ENCODE measurements around the gene ANKS3. TPM values are rescaled to one million over a fixed set of nuclear protein-coding genes. Genes with fewer than 3 reads are reported as not detected.

The ANKS3 gene
- total and polyA plus RNA-seq, 2 experiments from 2014 or later: 22.5 to 24.9 TPM

- no peak overlapping the region for H2AFZ ChIP-seq
- ATAC-seq (no peak), DNase-seq (ENCODE audit: low spot score) (no peak)
- H3F3A ChIP-seq (replicated peaks; ENCODE audit: low read depth): peaks cover 12% of the 10 kb centered on the region; the same call in 1 of the 2 replicates
- H3K4me1 ChIP-seq (ENCODE audit: insufficient read depth): no peaks in the 10 kb centered on the region
- no peaks in the 10 kb centered on the region for H3K9me2 ChIP-seq (ENCODE audit: insufficient read depth)
- H3K4me3 ChIP-seq: no peak overlapping the region
- Mint-ChIP-seq H3K4me3 (no peak overlapping the region; the same call in 2 of the 3 replicates), H3K9me3 (no peaks in the 10 kb centered on the region), H3K36me3 (ENCODE audit: low read depth) (peaks cover 9% of the 10 kb centered on the region), H3K4me1 (peaks cover 12% of the 10 kb centered on the region), H3K27ac (no peak overlapping the region), H3K27me3 (ENCODE audit: insufficient read depth, low read depth, poor library complexity) (peaks cover 7% of the 10 kb centered on the region)
- no peaks in the 10 kb centered on the region for H3K27me3 ChIP-seq (ENCODE audit: insufficient read depth)
- H3K4me2 ChIP-seq: no peak overlapping the region
- no peaks in the 10 kb centered on the region; the same call in 1 of the 2 replicates for H4K20me1 ChIP-seq (replicated peaks; ENCODE audit: insufficient read depth)
- TF ChIP-seq, protein P1, sequence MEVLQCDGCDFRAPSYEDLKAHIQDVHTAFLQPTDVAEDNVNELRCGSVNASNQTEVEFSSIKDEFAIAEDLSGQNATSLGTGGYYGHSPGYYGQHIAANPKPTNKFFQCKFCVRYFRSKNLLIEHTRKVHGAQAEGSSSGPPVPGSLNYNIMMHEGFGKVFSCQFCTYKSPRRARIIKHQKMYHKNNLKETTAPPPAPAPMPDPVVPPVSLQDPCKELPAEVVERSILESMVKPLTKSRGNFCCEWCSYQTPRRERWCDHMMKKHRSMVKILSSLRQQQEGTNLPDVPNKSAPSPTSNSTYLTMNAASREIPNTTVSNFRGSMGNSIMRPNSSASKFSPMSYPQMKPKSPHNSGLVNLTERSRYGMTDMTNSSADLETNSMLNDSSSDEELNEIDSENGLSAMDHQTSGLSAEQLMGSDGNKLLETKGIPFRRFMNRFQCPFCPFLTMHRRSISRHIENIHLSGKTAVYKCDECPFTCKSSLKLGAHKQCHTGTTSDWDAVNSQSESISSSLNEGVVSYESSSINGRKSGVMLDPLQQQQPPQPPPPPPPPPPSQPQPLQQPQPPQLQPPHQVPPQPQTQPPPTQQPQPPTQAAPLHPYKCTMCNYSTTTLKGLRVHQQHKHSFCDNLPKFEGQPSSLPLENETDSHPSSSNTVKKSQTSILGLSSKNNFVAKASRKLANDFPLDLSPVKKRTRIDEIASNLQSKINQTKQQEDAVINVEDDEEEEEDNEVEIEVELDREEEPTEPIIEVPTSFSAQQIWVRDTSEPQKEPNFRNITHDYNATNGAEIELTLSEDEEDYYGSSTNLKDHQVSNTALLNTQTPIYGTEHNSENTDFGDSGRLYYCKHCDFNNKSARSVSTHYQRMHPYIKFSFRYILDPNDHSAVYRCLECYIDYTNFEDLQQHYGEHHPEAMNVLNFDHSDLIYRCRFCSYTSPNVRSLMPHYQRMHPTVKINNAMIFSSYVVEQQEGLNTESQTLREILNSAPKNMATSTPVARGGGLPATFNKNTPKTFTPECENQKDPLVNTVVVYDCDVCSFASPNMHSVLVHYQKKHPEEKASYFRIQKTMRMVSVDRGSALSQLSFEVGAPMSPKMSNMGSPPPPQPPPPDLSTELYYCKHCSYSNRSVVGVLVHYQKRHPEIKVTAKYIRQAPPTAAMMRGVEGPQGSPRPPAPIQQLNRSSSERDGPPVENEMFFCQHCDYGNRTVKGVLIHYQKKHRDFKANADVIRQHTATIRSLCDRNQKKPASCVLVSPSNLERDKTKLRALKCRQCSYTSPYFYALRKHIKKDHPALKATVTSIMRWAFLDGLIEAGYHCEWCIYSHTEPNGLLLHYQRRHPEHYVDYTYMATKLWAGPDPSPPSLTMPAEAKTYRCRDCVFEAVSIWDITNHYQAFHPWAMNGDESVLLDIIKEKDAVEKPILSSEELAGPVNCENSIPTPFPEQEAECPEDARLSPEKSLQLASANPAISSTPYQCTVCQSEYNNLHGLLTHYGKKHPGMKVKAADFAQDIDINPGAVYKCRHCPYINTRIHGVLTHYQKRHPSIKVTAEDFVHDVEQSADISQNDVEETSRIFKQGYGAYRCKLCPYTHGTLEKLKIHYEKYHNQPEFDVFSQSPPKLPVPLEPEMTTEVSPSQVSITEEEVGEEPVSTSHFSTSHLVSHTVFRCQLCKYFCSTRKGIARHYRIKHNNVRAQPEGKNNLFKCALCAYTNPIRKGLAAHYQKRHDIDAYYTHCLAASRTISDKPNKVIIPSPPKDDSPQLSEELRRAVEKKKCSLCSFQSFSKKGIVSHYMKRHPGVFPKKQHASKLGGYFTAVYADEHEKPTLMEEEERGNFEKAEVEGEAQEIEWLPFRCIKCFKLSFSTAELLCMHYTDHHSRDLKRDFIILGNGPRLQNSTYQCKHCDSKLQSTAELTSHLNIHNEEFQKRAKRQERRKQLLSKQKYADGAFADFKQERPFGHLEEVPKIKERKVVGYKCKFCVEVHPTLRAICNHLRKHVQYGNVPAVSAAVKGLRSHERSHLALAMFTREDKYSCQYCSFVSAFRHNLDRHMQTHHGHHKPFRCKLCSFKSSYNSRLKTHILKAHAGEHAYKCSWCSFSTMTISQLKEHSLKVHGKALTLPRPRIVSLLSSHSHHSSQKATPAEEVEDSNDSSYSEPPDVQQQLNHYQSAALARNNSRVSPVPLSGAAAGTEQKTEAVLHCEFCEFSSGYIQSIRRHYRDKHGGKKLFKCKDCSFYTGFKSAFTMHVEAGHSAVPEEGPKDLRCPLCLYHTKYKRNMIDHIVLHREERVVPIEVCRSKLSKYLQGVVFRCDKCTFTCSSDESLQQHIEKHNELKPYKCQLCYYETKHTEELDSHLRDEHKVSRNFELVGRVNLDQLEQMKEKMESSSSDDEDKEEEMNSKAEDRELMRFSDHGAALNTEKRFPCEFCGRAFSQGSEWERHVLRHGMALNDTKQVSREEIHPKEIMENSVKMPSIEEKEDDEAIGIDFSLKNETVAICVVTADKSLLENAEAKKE (CRISPR knock-in tag; IDR thresholded peaks at IDR 0.05): no peak
- TF ChIP-seq, protein P2, sequence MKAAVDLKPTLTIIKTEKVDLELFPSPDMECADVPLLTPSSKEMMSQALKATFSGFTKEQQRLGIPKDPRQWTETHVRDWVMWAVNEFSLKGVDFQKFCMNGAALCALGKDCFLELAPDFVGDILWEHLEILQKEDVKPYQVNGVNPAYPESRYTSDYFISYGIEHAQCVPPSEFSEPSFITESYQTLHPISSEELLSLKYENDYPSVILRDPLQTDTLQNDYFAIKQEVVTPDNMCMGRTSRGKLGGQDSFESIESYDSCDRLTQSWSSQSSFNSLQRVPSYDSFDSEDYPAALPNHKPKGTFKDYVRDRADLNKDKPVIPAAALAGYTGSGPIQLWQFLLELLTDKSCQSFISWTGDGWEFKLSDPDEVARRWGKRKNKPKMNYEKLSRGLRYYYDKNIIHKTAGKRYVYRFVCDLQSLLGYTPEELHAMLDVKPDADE (IDR thresholded peaks at IDR 0.05): no peak
- TF ChIP-seq EZH2phosphoT487 (IDR thresholded peaks at IDR 0.05; ENCODE audit: unreplicated experiment): no peak
- no peaks in the 10 kb centered on the region for H3K79me2 ChIP-seq (replicated peaks; ENCODE audit: insufficient read depth)
- H3K36me3 ChIP-seq (ENCODE audit: insufficient read depth): no peaks in the 10 kb centered on the region
- no peak overlapping the region for H3K27ac ChIP-seq (ENCODE audit: low read depth)
Observed at GRCh38 chr16:4677994-4678393, 56.1 kb downstream of the ANKS3 start.

GRCh38 chr16:4677390-4677789, 56.7 kb downstream of the ANKS3 start:
- no peak overlapping the region for H2AFZ ChIP-seq
- no peak overlapping the region for H3K4me3 Mint-ChIP-seq
- DNase-seq (ENCODE audit: low spot score) (no peak), ATAC-seq (no peak)
- no peaks in the 10 kb centered on the region; the same call in 1 of the 2 replicates for H4K20me1 ChIP-seq (replicated peaks; ENCODE audit: insufficient read depth)
- no peak overlapping the region for H3K4me3 ChIP-seq
- H3K9me2 ChIP-seq (ENCODE audit: insufficient read depth): no peaks in the 10 kb centered on the region
- H3K36me3 ChIP-seq (ENCODE audit: insufficient read depth): no peaks in the 10 kb centered on the region
- H3K4me1 Mint-ChIP-seq: peaks cover 12% of the 10 kb centered on the region
- H3K4me1 ChIP-seq (ENCODE audit: insufficient read depth): no peaks in the 10 kb centered on the region
- H3K36me3 Mint-ChIP-seq (ENCODE audit: low read depth): peaks cover 7% of the 10 kb centered on the region
- H3K27ac Mint-ChIP-seq: no peak overlapping the region
- H3K4me2 ChIP-seq: no peak overlapping the region
- H3K27ac ChIP-seq (ENCODE audit: low read depth): no peak overlapping the region
- H3K27me3 ChIP-seq (ENCODE audit: insufficient read depth): no peaks in the 10 kb centered on the region
- peaks cover 12% of the 10 kb centered on the region; the same call in 1 of the 2 replicates for H3F3A ChIP-seq (replicated peaks; ENCODE audit: low read depth)
- H3K9me3 Mint-ChIP-seq: no peaks in the 10 kb centered on the region
- H3K27me3 Mint-ChIP-seq (ENCODE audit: insufficient read depth, low read depth, poor library complexity): peaks cover 7% of the 10 kb centered on the region
- H3K79me2 ChIP-seq (replicated peaks; ENCODE audit: insufficient read depth): no peaks in the 10 kb centered on the region
- TF ChIP-seq, protein P1 (CRISPR knock-in tag; IDR thresholded peaks at IDR 0.05): no peak
- TF ChIP-seq STAT1 (IDR thresholded peaks at IDR 0.05; ENCODE audit: unreplicated experiment) (no peak), ZNF114 (CRISPR knock-in tag; IDR thresholded peaks at IDR 0.05) (no peak)
